Suprapubic skin (tissue), 4 donors: ENCODE results near the gene FAM219A. TPM values are rescaled to one million over a fixed set of nuclear protein-coding genes. Genes with fewer than 3 reads are reported as not detected.
"Not testable (repeated sequence)": the region's sequence is repeated elsewhere in the genome, so short reads cannot be mapped to it uniquely, and the experiment has no call there.

Experiments used
- DNase-seq, 2 donors: peaks; one replicate each; pipeline ENCODE4 v3.0.0-alpha.2; 2019; ENCODE audit warnings: low spot score in 2 of 2
- H3K27ac ChIP-seq: fragments of 200-600 bp; sonication (generic); one replicate; pipeline ENCODE4 v1.5.1; 2019
- H3K27me3 ChIP-seq: fragments of 200-600 bp; sonication (generic); one replicate; pipeline ENCODE4 v1.5.1; 2019
- H3K36me3 ChIP-seq: fragments of 200-600 bp; sonication (generic); one replicate; pipeline ENCODE4 v1.5.1; 2019
- H3K4me1 ChIP-seq: fragments of 200-600 bp; sonication (generic); one replicate; pipeline ENCODE4 v1.5.1; 2019
- H3K4me3 ChIP-seq: fragments of 200-600 bp; sonication (generic); one replicate; pipeline ENCODE4 v1.5.1; 2019; ENCODE audit warnings: mild to moderate bottlenecking
- H3K9me3 ChIP-seq: fragments of 200-600 bp; sonication (generic); one replicate; pipeline ENCODE4 v1.5.1; 2019
- CTCF ChIP-seq, 2 donors: fragments of 200-600 bp in 1 of 2; fragments of 450-650 bp in 1 of 2; sonication (generic) in 1 of 2; IDR thresholded peaks; one replicate each; pipeline ENCODE4 v1.5.1; 2016 to 2019; ENCODE audit warnings: antibody characterized with exemption in 2 of 2, mild to moderate bottlenecking in 1 of 2, moderate library complexity in 1 of 2
- EP300 ChIP-seq: sonication (generic); formaldehyde crosslinking; IDR thresholded peaks from one replicate; pipeline ENCODE4 v1.6.1; 2017; ENCODE audit warnings: antibody characterized with exemption
- POLR2A ChIP-seq, 2 donors: fragments of 450-650 bp; IDR thresholded peaks; one replicate each; pipeline ENCODE4 v1.6.1; 2017; ENCODE audit warnings: antibody characterized with exemption in 2 of 2, mild to moderate bottlenecking in 2 of 2, moderate library complexity in 2 of 2
- POLR2AphosphoS5 ChIP-seq, 3 donors: sonication (generic); formaldehyde crosslinking; IDR thresholded peaks; one replicate each; pipeline ENCODE4 v1.6.1; 2017; ENCODE audit warnings: antibody characterized with exemption in 3 of 3
- WGBS: methylation state at CpG from one replicate; pipeline ENCODE4 v1.1.5; 2018; 5-methylcytosine and 5-hydroxymethylcytosine counted together
- total RNA-seq, 4 donors: library from RNA; depleted of rRNA; stranded (reverse); fragments of >200 nt; gene quantifications; one replicate each; pipeline ENCODE4 v1.1.0, GENCODE V29; 2016

FAM219A gene
- total RNA-seq, 4 donors from 2014 or later = 12.6 to 17.0 (median 15.0) TPM

GRCh38 chr9:34442770-34443169 lies 15.6 kb downstream of the FAM219A start:
- Histone ChIP-seq H3K36me3 (peaks cover 2% of the 10 kb centered on the region), H3K4me3 (no peak overlapping the region), H3K9me3 (no peaks in the 10 kb centered on the region), H3K27me3 (no peaks in the 10 kb centered on the region), H3K27ac (no peak overlapping the region), H3K4me1 (peaks cover 7% of the 10 kb centered on the region)
- WGBS = 95% methylated on average over 1 of the region's 1 CpG
- DNase-seq = no peak
- no peak for TF ChIP-seq POLR2AphosphoS5 (IDR thresholded peaks at IDR 0.05)
- TF ChIP-seq CTCF (IDR thresholded peaks at IDR 0.05) = no peak
- no peak for TF ChIP-seq POLR2A (IDR thresholded peaks at IDR 0.05)
- no peak for TF ChIP-seq EP300

GRCh38 chr9:34440017-34440416 lies 18.4 kb downstream of the FAM219A start:
- Histone ChIP-seq H3K27me3 (no peaks in the 10 kb centered on the region), H3K27ac (no peak overlapping the region), H3K36me3 (peaks cover 4% of the 10 kb centered on the region), H3K9me3 (no peaks in the 10 kb centered on the region), H3K4me1 (peaks cover 7% of the 10 kb centered on the region), H3K4me3 (no peak overlapping the region)
- no peak for TF ChIP-seq EP300
- no peak for TF ChIP-seq POLR2AphosphoS5 (IDR thresholded peaks at IDR 0.05)
- TF ChIP-seq POLR2A (IDR thresholded peaks at IDR 0.05) = no peak
- TF ChIP-seq CTCF (IDR thresholded peaks at IDR 0.05) = no peak
- DNase-seq = no peak

- not testable (repeated sequence) for H3K4me1 ChIP-seq, H3K27ac ChIP-seq, H3K27me3 ChIP-seq, H3K9me3 ChIP-seq, H3K4me3 ChIP-seq, DNase-seq, H3K36me3 ChIP-seq
- WGBS = 100% methylated on average over 3 of the region's 4 CpGs
Measured at GRCh38 chr9:34438465-34438864, 19.9 kb downstream of the FAM219A start.

- 90% methylated on average over 4 of the region's 28 CpGs for WGBS
- not testable (repeated sequence) for H3K36me3 ChIP-seq, H3K9me3 ChIP-seq, H3K4me3 ChIP-seq, H3K4me1 ChIP-seq, DNase-seq, H3K27ac ChIP-seq, H3K27me3 ChIP-seq
Measured at GRCh38 chr9:34437926-34438307, 20.5 kb downstream of the FAM219A start.

- Histone ChIP-seq H3K9me3 (no peaks in the 10 kb centered on the region), H3K27me3 (no peaks in the 10 kb centered on the region), H3K27ac (no peak overlapping the region), H3K4me1 (peaks cover 7% of the 10 kb centered on the region), H3K4me3 (no peak overlapping the region), H3K36me3 (peaks cover 4% of the 10 kb centered on the region)
- DNase-seq = no peak
- 77% methylated on average over 11 of the region's 14 CpGs for WGBS
- TF ChIP-seq CTCF (IDR thresholded peaks at IDR 0.05) = peak; percentile 64 to 65
- TF ChIP-seq EP300 = no peak
Measured at GRCh38 chr9:34437006-34437925, 21.1 kb downstream of the FAM219A start.

GRCh38 chr9:34431667-34432066 lies 26.7 kb downstream of the FAM219A start:
- Histone ChIP-seq H3K27ac (no peak overlapping the region), H3K9me3 (no peaks in the 10 kb centered on the region), H3K36me3 (no peaks in the 10 kb centered on the region), H3K4me1 (peaks cover 13% of the 10 kb centered on the region), H3K4me3 (no peak overlapping the region), H3K27me3 (no peaks in the 10 kb centered on the region)
- DNase-seq = no peak
- WGBS = 74% methylated on average over 2 of the region's 2 CpGs
- TF ChIP-seq CTCF (IDR thresholded peaks at IDR 0.05) (no peak), POLR2AphosphoS5 (IDR thresholded peaks at IDR 0.05) (no peak), EP300 (no peak), POLR2A (IDR thresholded peaks at IDR 0.05) (no peak)
